Gastrocnemius medialis (tissue), 4 donors: Measurements from ENCODE around the gene IQGAP3. TPM values are rescaled to one million over a fixed set of nuclear protein-coding genes. Genes with fewer than 3 reads are reported as not detected.

Experiments
- ATAC-seq, 2 donors: fragments of 150-250 bp; one replicate each; pipeline ENCODE4 v1.9.1; 2016
- DNase-seq, 2 donors: peaks; one replicate each; pipeline ENCODE4 v3.0.0-alpha.2; 2019
- H3K27ac ChIP-seq, 4 donors: fragments of 200-600 bp; sonication (generic); 1 replicate in 1 of 4; 2 replicates in 3 of 4; pipeline ENCODE4 v1.5.1; 2016 to 2018; ENCODE audit warnings: mild to moderate bottlenecking in 2 of 4, moderate library complexity in 1 of 4
- H3K27me3 ChIP-seq, 3 donors: fragments of 200-600 bp; sonication (generic) in 2 of 3; 1 replicate in 1 of 3; 2 replicates in 2 of 3; pipeline versions ENCODE4 v1.5.1 to v1.6.0; 2016 to 2019; ENCODE audit warnings: mild to moderate bottlenecking in 1 of 3, moderate library complexity in 1 of 3
- H3K36me3 ChIP-seq, 2 donors: fragments of 200-600 bp; sonication (generic) in 1 of 2; one replicate each; pipeline ENCODE4 v1.5.1; 2017 to 2018
- H3K4me1 ChIP-seq, 2 donors: fragments of 200-600 bp; sonication (generic) in 1 of 2; one replicate each; pipeline ENCODE4 v1.5.1; 2016 to 2017; ENCODE audit warnings: mild to moderate bottlenecking in 2 of 2
- H3K4me3 ChIP-seq, 4 donors: fragments of 200-600 bp; sonication (generic) in 3 of 4; 1 replicate in 1 of 4; 2 replicates in 3 of 4; pipeline ENCODE4 v1.5.1; 2016 to 2019; ENCODE audit warnings: mild to moderate bottlenecking in 2 of 4
- H3K9me3 ChIP-seq, 3 donors: fragments of 200-600 bp; sonication (generic) in 2 of 3; 1 replicate in 1 of 3; 2 replicates in 2 of 3; pipeline ENCODE4 v1.5.1; 2016 to 2019
- POLR2A ChIP-seq, 2 donors: fragments of 450-650 bp; IDR thresholded peaks; one replicate each; pipeline ENCODE4 v1.6.1; 2017; ENCODE audit warnings: antibody characterized with exemption in 2 of 2, mild to moderate bottlenecking in 2 of 2, moderate library complexity in 2 of 2
- in situ Hi-C, 4 donors: fragments of 200-750 bp; cut with MboI; loops; one replicate each; pipeline versions ENCODE4 v1.15.0 to v1.8.0; 2017; ENCODE audit warnings: low sequenced_read_pairs in 4 of 4
- intact Hi-C: fragments of 100-400 bp; cut with DNase I; formaldehyde crosslinking; loops from one replicate; pipeline ENCODE4 v1.15.1; 2023; ENCODE audit warnings: low total_unique reads
- total RNA-seq, 4 donors: library from RNA; depleted of rRNA; stranded (reverse); fragments of >200 nt; gene quantifications; one replicate each; pipeline versions ENCODE4 v1.1.0 to v1.2.3, GENCODE V29; 2016
- TF ChIP-seq, protein P1 (sequence below), 5 experiments: fragments of 450-650 bp in 3 of 5; fragments of 200-600 bp in 2 of 5; sonication (generic) in 2 of 5; IDR thresholded peaks in 4 of 5; conservative IDR thresholded peaks in 1 of 5; 1 replicate in 4 of 5; 2 replicates in 1 of 5; pipeline ENCODE4 v1.5.1; 2016 to 2019; ENCODE audit warnings: antibody characterized with exemption in 5 of 5, mild to moderate bottlenecking in 3 of 5, moderate library complexity in 3 of 5

IQGAP3 gene
- total RNA-seq, 4 donors from 2014 or later: 0.20 to 0.55 TPM; not detected in 2

DNA sequence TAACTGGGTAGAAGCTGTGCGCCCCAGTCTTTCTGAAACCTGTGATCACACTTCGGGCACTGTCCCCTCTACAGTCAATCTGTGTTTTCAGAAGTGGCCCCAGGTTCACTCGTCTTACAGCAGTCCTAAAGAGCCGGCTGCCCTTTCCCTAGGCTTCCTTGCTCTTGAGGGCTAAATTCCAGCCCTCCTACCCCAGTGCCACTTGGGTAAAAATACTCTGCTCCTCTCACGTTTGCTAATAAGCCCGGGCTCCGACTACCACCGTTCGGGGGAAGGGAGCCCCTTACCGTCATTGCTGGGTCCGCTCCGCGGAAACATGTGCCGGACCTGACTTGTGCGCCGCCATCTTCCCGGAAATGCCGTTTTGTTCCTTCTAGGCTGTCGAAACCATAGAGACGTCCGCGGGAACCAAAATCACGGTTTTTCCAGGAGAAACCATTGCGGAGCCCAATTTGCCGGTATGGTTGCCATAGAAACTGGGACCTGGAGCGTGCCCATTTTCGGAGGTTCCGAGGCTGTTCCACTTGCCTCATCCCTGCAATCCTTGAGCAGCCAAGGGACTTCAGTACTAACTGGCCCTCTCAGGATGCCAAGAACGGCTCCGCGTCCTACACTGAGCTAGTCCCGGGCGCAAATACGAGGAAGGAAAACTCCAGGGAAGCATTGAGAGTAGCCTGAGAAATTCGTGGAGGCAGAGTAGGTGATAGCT, 28.9 kb upstream of the IQGAP3 start, which contains the start of gene GPATCH4:
Gene GPATCH4, minus strand, starts transcription at position 358 of the 709 bp plus-strand sequence.
- peak in 1 of 2 donors; percentile 30 for TF ChIP-seq POLR2A (IDR thresholded peaks at IDR 0.05)
- TF ChIP-seq, protein P1, sequence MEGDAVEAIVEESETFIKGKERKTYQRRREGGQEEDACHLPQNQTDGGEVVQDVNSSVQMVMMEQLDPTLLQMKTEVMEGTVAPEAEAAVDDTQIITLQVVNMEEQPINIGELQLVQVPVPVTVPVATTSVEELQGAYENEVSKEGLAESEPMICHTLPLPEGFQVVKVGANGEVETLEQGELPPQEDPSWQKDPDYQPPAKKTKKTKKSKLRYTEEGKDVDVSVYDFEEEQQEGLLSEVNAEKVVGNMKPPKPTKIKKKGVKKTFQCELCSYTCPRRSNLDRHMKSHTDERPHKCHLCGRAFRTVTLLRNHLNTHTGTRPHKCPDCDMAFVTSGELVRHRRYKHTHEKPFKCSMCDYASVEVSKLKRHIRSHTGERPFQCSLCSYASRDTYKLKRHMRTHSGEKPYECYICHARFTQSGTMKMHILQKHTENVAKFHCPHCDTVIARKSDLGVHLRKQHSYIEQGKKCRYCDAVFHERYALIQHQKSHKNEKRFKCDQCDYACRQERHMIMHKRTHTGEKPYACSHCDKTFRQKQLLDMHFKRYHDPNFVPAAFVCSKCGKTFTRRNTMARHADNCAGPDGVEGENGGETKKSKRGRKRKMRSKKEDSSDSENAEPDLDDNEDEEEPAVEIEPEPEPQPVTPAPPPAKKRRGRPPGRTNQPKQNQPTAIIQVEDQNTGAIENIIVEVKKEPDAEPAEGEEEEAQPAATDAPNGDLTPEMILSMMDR (IDR thresholded peaks at IDR 0.05 in 4 of 5, conservative IDR thresholded peaks at IDR 0.05 in 1 of 5): no peak
- DNase-seq (peak; percentile 61 to 66), ATAC-seq (peak; percentile 88 to 90)
- peaks cover 15 to 16% of the 10 kb centered on the region in 2 donors for H3K4me1 ChIP-seq
- no peaks in the 10 kb centered on the region for H3K27me3 ChIP-seq
- intact Hi-C loops: loop anchor here (1.0 to 5.0 kb wide), 3 partner anchors 10 to 145 kb away; partner anchors contain the start of gene NAXE
- in situ Hi-C loops: loop anchor here (5.0 to 10.0 kb wide), 2 partner anchors 149 to 216 kb away; no protein-coding TSS in a partner anchor
- peaks cover 0 to 26% of the 10 kb centered on the region in 2 donors for H3K36me3 ChIP-seq
- H3K4me3 ChIP-seq: peak within 1 kb of the TSS; percentile 63 to 88 (median 82)
- peak within 1 kb of the TSS; percentile 77 to 87 (median 82) for H3K27ac ChIP-seq
- H3K9me3 ChIP-seq: no peaks in the 10 kb centered on the region

- Histone ChIP-seq H3K4me3 (peak overlapping the region; percentile 63 to 88 (median 82)), H3K4me1 (peaks cover 15 to 16% of the 10 kb centered on the region in 2 donors), H3K27ac (peak overlapping the region; percentile 77 to 87 (median 82)), H3K27me3 (no peaks in the 10 kb centered on the region), H3K9me3 (no peaks in the 10 kb centered on the region), H3K36me3 (peaks cover 0 to 31% of the 10 kb centered on the region in 2 donors)
- intact Hi-C loops: loop anchor here (1.0 to 5.0 kb wide), 3 partner anchors 9 to 144 kb away; partner anchors contain the start of gene NAXE
- ATAC-seq: no peak
- no peak for DNase-seq
- TF ChIP-seq, protein P1 (IDR thresholded peaks at IDR 0.05 in 4 of 5, conservative IDR thresholded peaks at IDR 0.05 in 1 of 5): no peak
- TF ChIP-seq POLR2A (IDR thresholded peaks at IDR 0.05): no peak
- in situ Hi-C loops: loop anchor here (5.0 to 10.0 kb wide), 2 partner anchors 148 to 216 kb away; no protein-coding TSS in a partner anchor
These were observed 28.4 kb upstream of the IQGAP3 start for GRCh38 chr1:156600733-156601121.

- no peak overlapping the region for H3K4me3 ChIP-seq
- TF ChIP-seq, protein P1 (IDR thresholded peaks at IDR 0.05 in 4 of 5, conservative IDR thresholded peaks at IDR 0.05 in 1 of 5): no peak
- no peak for TF ChIP-seq POLR2A (IDR thresholded peaks at IDR 0.05)
- H3K36me3 ChIP-seq: peaks cover 0 to 38% of the 10 kb centered on the region in 2 donors
- no peaks in the 10 kb centered on the region for H3K9me3 ChIP-seq
- H3K4me1 ChIP-seq: peaks cover 15 to 16% of the 10 kb centered on the region in 2 donors
- H3K27me3 ChIP-seq: no peaks in the 10 kb centered on the region
- no peak overlapping the region for H3K27ac ChIP-seq
- in situ Hi-C loops: loop anchor here (5.0 to 10.0 kb wide), 2 partner anchors 148 to 215 kb away; no protein-coding TSS in a partner anchor
- intact Hi-C loops: loop anchor here (5.0 kb wide), 1 partner anchor 88 kb away; no protein-coding TSS in a partner anchor
- no peak for DNase-seq
- ATAC-seq: no peak
These were observed 27.4 kb upstream of the IQGAP3 start for GRCh38 chr1:156599811-156600210.

GRCh38 chr1:156598731-156599432, 26.5 kb upstream of the IQGAP3 start:
- in situ Hi-C loops: no loop called here

More at GRCh38 chr1:156598731-156599432, 26.5 kb upstream of the IQGAP3 start:
- no peak overlapping the region for H3K27ac ChIP-seq
- H3K9me3 ChIP-seq: no peaks in the 10 kb centered on the region
- ATAC-seq (no peak), DNase-seq (no peak)
- intact Hi-C loops: no loop called here
- H3K27me3 ChIP-seq: no peaks in the 10 kb centered on the region
- peaks cover 15 to 16% of the 10 kb centered on the region in 2 donors for H3K4me1 ChIP-seq
- H3K4me3 ChIP-seq: no peak overlapping the region
- TF ChIP-seq, protein P1 (IDR thresholded peaks at IDR 0.05 in 4 of 5, conservative IDR thresholded peaks at IDR 0.05 in 1 of 5): no peak
- no peak for TF ChIP-seq POLR2A (IDR thresholded peaks at IDR 0.05)
- H3K36me3 ChIP-seq: peaks cover 0 to 45% of the 10 kb centered on the region in 2 donors
